Measurements from ENCODE around the gene TSGA10IP. TPM values are rescaled to one million over a fixed set of nuclear protein-coding genes. Genes with fewer than 3 reads are reported as not detected.

The TSGA10IP gene
- polyA plus RNA-seq, 1 donor (not counting 4 experiments of a cell fraction or from before 2014, with no cell fraction given), result not detected

DNA sequence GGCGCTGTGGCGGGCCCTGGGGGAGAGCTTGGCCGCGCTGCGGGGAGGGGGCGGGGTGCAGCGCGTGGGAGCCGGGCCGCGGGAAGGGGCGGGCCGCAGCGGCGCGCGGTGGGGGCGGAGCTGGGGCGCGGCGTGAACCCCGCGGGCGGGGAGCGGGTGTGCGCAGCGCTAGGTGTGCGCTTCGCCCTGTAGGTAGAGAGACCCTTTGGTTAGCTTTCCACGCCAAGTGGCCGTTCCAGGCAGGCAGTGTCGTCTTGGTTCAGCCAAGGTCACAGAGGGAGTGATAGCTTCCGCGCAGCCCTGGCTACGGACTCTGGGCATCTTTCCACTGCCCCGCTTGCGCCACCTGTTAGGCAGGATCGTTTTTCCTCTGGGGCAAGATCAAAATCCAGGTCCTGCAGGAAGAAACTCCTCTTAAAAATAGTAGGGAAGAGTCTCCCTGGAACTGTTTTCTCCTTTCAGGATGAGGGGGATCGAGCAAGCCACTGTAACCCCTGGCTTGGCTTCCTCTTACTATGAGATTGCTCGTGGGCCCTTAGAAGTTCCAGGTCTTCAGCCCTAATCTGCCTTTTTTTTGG lies 57.5 kb downstream of the TSGA10IP start:
- H3K4me2 ChIP-seq (ENCODE audit: control insufficient read depth, extremely low read depth, insufficient read depth, low read depth, low read length), result peak overlapping the region; percentile 90
- dilution Hi-C loops (cut with MboI; ENCODE audit: extremely low pct_ligation_motif_present, low sequenced_read_pairs), result no loop called here
- peaks cover 4% of the 10 kb centered on the region for H4K20me1 ChIP-seq (ENCODE audit: control insufficient read depth, extremely low read depth, insufficient read depth, low read length)
- FAIRE-seq (no peak), DNase-seq (ENCODE audit: low read depth, low spot score) (no peak)
- H3K79me2 ChIP-seq (ENCODE audit: control insufficient read depth, insufficient read depth, low read length), result peaks cover 47% of the 10 kb centered on the region
- H3K27ac ChIP-seq (ENCODE audit: control insufficient read depth, insufficient read depth, low read length), result peak overlapping the region; percentile 91
- H3K27me3 ChIP-seq (ENCODE audit: control insufficient read depth, extremely low read depth, insufficient read depth, low read length), result no peaks in the 10 kb centered on the region
- peak overlapping the region; percentile 96 for H3K9ac ChIP-seq (ENCODE audit: control insufficient read depth, extremely low read depth, insufficient read depth, low read length)
- H3K9me3 ChIP-seq (ENCODE audit: control insufficient read depth, low read depth, low read length), result no peaks in the 10 kb centered on the region
- H3K4me1 ChIP-seq (ENCODE audit: control insufficient read depth, extremely low read depth, insufficient read depth, low read length), result peaks cover 14% of the 10 kb centered on the region
- H3K36me3 ChIP-seq (ENCODE audit: control insufficient read depth in 2 of 2, extremely low read depth in 1 of 2, insufficient read depth in 2 of 2, low read length in 2 of 2), result peaks cover 25 to 28% of the 10 kb centered on the region in 2 experiments
- H2AFZ ChIP-seq (ENCODE audit: control insufficient read depth, low read length), result peak overlapping the region; percentile 97
- peaks cover 2% of the 10 kb centered on the region for H3K9me1 ChIP-seq (ENCODE audit: control insufficient read depth, extremely low read depth, insufficient read depth, low read length)
- peak overlapping the region; percentile 92 to 100 (median 100) for H3K4me3 ChIP-seq (ENCODE audit: control insufficient read depth in 2 of 3, extremely low read depth in 1 of 3, insufficient read depth in 2 of 3, low read depth in 1 of 3, low read length in 3 of 3)
- TF ChIP-seq EZH2 (IDR thresholded peaks at IDR 0.05; ENCODE audit: low read length), result no peak
- TF ChIP-seq, protein P1, sequence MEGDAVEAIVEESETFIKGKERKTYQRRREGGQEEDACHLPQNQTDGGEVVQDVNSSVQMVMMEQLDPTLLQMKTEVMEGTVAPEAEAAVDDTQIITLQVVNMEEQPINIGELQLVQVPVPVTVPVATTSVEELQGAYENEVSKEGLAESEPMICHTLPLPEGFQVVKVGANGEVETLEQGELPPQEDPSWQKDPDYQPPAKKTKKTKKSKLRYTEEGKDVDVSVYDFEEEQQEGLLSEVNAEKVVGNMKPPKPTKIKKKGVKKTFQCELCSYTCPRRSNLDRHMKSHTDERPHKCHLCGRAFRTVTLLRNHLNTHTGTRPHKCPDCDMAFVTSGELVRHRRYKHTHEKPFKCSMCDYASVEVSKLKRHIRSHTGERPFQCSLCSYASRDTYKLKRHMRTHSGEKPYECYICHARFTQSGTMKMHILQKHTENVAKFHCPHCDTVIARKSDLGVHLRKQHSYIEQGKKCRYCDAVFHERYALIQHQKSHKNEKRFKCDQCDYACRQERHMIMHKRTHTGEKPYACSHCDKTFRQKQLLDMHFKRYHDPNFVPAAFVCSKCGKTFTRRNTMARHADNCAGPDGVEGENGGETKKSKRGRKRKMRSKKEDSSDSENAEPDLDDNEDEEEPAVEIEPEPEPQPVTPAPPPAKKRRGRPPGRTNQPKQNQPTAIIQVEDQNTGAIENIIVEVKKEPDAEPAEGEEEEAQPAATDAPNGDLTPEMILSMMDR (optimal IDR thresholded peaks at IDR 0.05 in 1 of 3, IDR thresholded peaks at IDR 0.05 in 1 of 3, conservative IDR thresholded peaks at IDR 0.05 in 1 of 3; ENCODE audit: extremely low read depth in 1 of 3, insufficient read depth in 2 of 3, low read length in 3 of 3), result peak in 1 of 3 experiments; percentile 36

DNA sequence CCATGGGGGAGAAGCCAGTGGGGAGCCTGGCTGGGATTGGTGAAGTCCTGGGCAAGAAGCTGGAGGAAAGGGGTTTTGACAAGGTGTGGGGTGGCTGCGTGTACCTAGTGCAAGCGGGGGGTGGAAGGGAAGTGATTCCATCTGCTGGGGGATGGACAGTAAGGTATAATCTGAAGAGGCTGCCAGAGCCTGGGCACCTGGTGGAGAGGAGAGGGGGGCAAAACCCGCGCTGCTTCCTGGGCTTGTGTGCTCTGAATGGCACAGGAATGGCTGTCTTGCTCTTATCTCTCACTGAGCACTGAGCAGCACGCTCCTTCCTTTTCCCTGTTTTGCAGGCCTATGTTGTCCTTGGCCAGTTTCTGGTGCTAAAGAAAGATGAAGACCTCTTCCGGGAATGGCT lies 58.0 kb downstream of the TSGA10IP start:
- Histone ChIP-seq H4K20me1 (ENCODE audit: control insufficient read depth, extremely low read depth, insufficient read depth, low read length) (peaks cover 4% of the 10 kb centered on the region), H3K79me2 (ENCODE audit: control insufficient read depth, insufficient read depth, low read length) (peaks cover 47% of the 10 kb centered on the region), H3K9ac (ENCODE audit: control insufficient read depth, extremely low read depth, insufficient read depth, low read length) (peak overlapping the region; percentile 96), H3K36me3 (ENCODE audit: control insufficient read depth in 2 of 2, extremely low read depth in 1 of 2, insufficient read depth in 2 of 2, low read length in 2 of 2) (peaks cover 24 to 28% of the 10 kb centered on the region in 2 experiments), H2AFZ (ENCODE audit: control insufficient read depth, low read length) (no peak overlapping the region), H3K4me1 (ENCODE audit: control insufficient read depth, extremely low read depth, insufficient read depth, low read length) (peaks cover 19% of the 10 kb centered on the region), H3K27ac (ENCODE audit: control insufficient read depth, insufficient read depth, low read length) (peak overlapping the region; percentile 91), H3K9me1 (ENCODE audit: control insufficient read depth, extremely low read depth, insufficient read depth, low read length) (peaks cover 2% of the 10 kb centered on the region), H3K9me3 (ENCODE audit: control insufficient read depth, low read depth, low read length) (no peaks in the 10 kb centered on the region), H3K4me2 (ENCODE audit: control insufficient read depth, extremely low read depth, insufficient read depth, low read depth, low read length) (peak overlapping the region; percentile 90), H3K4me3 (ENCODE audit: control insufficient read depth in 2 of 3, extremely low read depth in 1 of 3, insufficient read depth in 2 of 3, low read depth in 1 of 3, low read length in 3 of 3) (peak overlapping the region; percentile 92 to 100 (median 100)), H3K27me3 (ENCODE audit: control insufficient read depth, extremely low read depth, insufficient read depth, low read length) (no peaks in the 10 kb centered on the region)
- dilution Hi-C loops (cut with MboI; ENCODE audit: extremely low pct_ligation_motif_present, low sequenced_read_pairs), result no loop called here
- no peak for FAIRE-seq
- DNase-seq (ENCODE audit: low read depth, low spot score), result no peak
- TF ChIP-seq EZH2 (IDR thresholded peaks at IDR 0.05; ENCODE audit: low read length), result no peak

DNA sequence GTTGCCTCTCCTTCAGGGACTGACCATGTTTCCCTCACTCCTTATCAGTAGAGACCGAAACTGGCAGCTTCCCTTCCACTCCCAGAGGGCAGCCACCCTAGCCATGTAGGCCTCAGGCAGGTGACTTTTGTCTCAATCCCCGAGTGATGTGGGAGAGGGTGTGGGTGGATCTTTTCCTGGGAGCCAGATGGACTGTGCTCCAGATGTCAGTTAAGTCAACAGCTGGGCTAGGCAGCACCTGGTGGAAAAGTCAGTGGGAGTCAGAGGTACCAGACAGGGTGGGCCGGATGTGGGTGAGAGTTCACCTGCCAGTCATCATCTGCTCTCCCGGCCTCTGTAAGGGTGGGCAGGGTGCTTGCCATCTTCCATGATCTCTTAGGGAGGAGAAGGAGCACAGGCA lies 58.9 kb downstream of the TSGA10IP start:
- no peak for TF ChIP-seq EZH2 (IDR thresholded peaks at IDR 0.05; ENCODE audit: low read length)
- TF ChIP-seq, protein P1 (optimal IDR thresholded peaks at IDR 0.05 in 1 of 3, IDR thresholded peaks at IDR 0.05 in 1 of 3, conservative IDR thresholded peaks at IDR 0.05 in 1 of 3; ENCODE audit: extremely low read depth in 1 of 3, insufficient read depth in 2 of 3, low read length in 3 of 3), result no peak
- Histone ChIP-seq H3K79me2 (ENCODE audit: control insufficient read depth, insufficient read depth, low read length) (peaks cover 40% of the 10 kb centered on the region), H3K4me1 (ENCODE audit: control insufficient read depth, extremely low read depth, insufficient read depth, low read length) (peaks cover 26% of the 10 kb centered on the region), H4K20me1 (ENCODE audit: control insufficient read depth, extremely low read depth, insufficient read depth, low read length) (no peaks in the 10 kb centered on the region), H3K9ac (ENCODE audit: control insufficient read depth, extremely low read depth, insufficient read depth, low read length) (no peak overlapping the region), H3K27me3 (ENCODE audit: control insufficient read depth, extremely low read depth, insufficient read depth, low read length) (no peaks in the 10 kb centered on the region), H3K9me1 (ENCODE audit: control insufficient read depth, extremely low read depth, insufficient read depth, low read length) (peaks cover 2% of the 10 kb centered on the region), H3K4me2 (ENCODE audit: control insufficient read depth, extremely low read depth, insufficient read depth, low read depth, low read length) (no peak overlapping the region), H3K4me3 (ENCODE audit: control insufficient read depth in 2 of 3, extremely low read depth in 1 of 3, insufficient read depth in 2 of 3, low read depth in 1 of 3, low read length in 3 of 3) (no peak overlapping the region), H3K27ac (ENCODE audit: control insufficient read depth, insufficient read depth, low read length) (no peak overlapping the region), H2AFZ (ENCODE audit: control insufficient read depth, low read length) (no peak overlapping the region), H3K36me3 (ENCODE audit: control insufficient read depth in 2 of 2, extremely low read depth in 1 of 2, insufficient read depth in 2 of 2, low read length in 2 of 2) (peaks cover 15 to 19% of the 10 kb centered on the region in 2 experiments), H3K9me3 (ENCODE audit: control insufficient read depth, low read depth, low read length) (no peaks in the 10 kb centered on the region)
- dilution Hi-C loops (cut with MboI; ENCODE audit: extremely low pct_ligation_motif_present, low sequenced_read_pairs), result no loop called here
- DNase-seq (ENCODE audit: low read depth, low spot score), result no peak
- no peak for FAIRE-seq

Measured in keratinocyte (primary cell).